WERI-Rb-1 (cell line): ENCODE measurements around the gene CERK.
A peak's percentile ranks its signal among the peaks of the same experiment; 100 is the strongest.

Experiments
- DNase-seq: peaks from one replicate; pipeline ENCODE4 v3.0.0-alpha.2; 2020
- H3K27ac ChIP-seq: fragments of 250-450 bp; sonication (Bioruptor Pico); 2 replicates; pipeline ENCODE4 v1.5.1; 2020; ENCODE audit warnings: mild to moderate bottlenecking, moderate library complexity
- H3K27me3 ChIP-seq: fragments of 250-450 bp; sonication (Bioruptor Pico); 2 replicates; pipeline ENCODE4 v1.5.1; 2021; ENCODE audit warnings: mild to moderate bottlenecking, low read depth, moderate library complexity; ENCODE audit not compliant: insufficient read depth, severe bottlenecking
- H3K36me3 ChIP-seq: fragments of 250-450 bp; sonication (Bioruptor Pico); 2 replicates; pipeline ENCODE4 v1.5.1; 2020; ENCODE audit warnings: mild to moderate bottlenecking, moderate library complexity
- H3K4me3 ChIP-seq: 2 replicates; pipeline ENCODE4 v1.5.1; 2011; ENCODE audit warnings: low read depth, mild to moderate bottlenecking, control low read depth, low read length
- H3K9me3 ChIP-seq: fragments of 250-450 bp; sonication (Bioruptor Pico); 2 replicates; pipeline ENCODE4 v1.5.1; 2021; ENCODE audit warnings: mild to moderate bottlenecking, moderate library complexity; ENCODE audit not compliant: severe bottlenecking
- CTCF ChIP-seq: IDR thresholded peaks from 2 replicates; pipeline ENCODE4 v1.5.1; 2011; ENCODE audit warnings: low read depth, mild to moderate bottlenecking, control low read depth, inconsistent platforms, low read length

CERK gene

DNA sequence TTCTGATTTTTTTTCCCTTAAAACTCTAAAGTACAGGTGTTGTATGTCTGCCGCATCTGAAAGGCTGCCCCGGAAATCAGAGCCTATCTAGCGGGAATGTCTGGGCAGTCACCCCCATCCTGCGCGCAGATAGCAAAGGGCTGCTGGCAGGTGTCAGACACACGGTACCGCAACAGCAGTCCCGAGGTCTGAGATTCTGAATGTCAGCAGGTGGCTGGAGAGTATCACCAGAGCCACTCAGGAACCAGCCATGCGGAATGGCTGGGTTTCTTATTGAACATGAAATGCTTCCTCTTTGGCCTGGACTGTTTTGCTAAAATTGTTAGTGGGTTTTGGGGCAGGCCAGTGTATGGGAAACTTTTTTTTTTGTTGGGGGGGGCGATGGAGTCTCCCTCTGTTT lies 53.3 kb downstream of the CERK start:
- H3K4me3 ChIP-seq = no peak overlapping the region
- no peak for DNase-seq
- peaks cover 43% of the 10 kb centered on the region for H3K36me3 ChIP-seq
- no peaks in the 10 kb centered on the region for H3K9me3 ChIP-seq
- TF ChIP-seq CTCF = no peak
- no peak overlapping the region for H3K27ac ChIP-seq
- no peaks in the 10 kb centered on the region for H3K27me3 ChIP-seq

- peaks cover 25% of the 10 kb centered on the region for H3K36me3 ChIP-seq
- H3K9me3 ChIP-seq = no peaks in the 10 kb centered on the region
- no peak overlapping the region for H3K27ac ChIP-seq
- H3K4me3 ChIP-seq = no peak overlapping the region
- no peak for DNase-seq
- no peak for TF ChIP-seq CTCF
- H3K27me3 ChIP-seq = no peaks in the 10 kb centered on the region
Observed at GRCh38 chr22:46682011-46682731, 55.9 kb downstream of the CERK start.

- peak; percentile 49 for TF ChIP-seq CTCF
- Histone ChIP-seq H3K36me3 (peaks cover 15% of the 10 kb centered on the region), H3K27ac (no peak overlapping the region), H3K4me3 (no peak overlapping the region), H3K9me3 (no peaks in the 10 kb centered on the region), H3K27me3 (no peaks in the 10 kb centered on the region)
- no peak for DNase-seq
Observed at GRCh38 chr22:46681010-46681409, 57.0 kb downstream of the CERK start.

- Histone ChIP-seq H3K4me3 (no peak overlapping the region), H3K27ac (no peak overlapping the region), H3K36me3 (peaks cover 8% of the 10 kb centered on the region), H3K9me3 (no peaks in the 10 kb centered on the region), H3K27me3 (no peaks in the 10 kb centered on the region)
- DNase-seq = no peak
- TF ChIP-seq CTCF = no peak
Observed at GRCh38 chr22:46679706-46680269, 58.3 kb downstream of the CERK start.

- Histone ChIP-seq H3K27me3 (no peaks in the 10 kb centered on the region), H3K9me3 (no peaks in the 10 kb centered on the region), H3K4me3 (no peak overlapping the region), H3K36me3 (peaks cover 8% of the 10 kb centered on the region), H3K27ac (no peak overlapping the region)
- DNase-seq = no peak
- no peak for TF ChIP-seq CTCF
Observed at GRCh38 chr22:46678785-46679700, 59.0 kb downstream of the CERK start.
